Bone marrow (tissue), 2 donors: Measurements from ENCODE around the gene CLIC6.
"Not testable (repeated sequence)": the region's sequence is repeated elsewhere in the genome, so short reads cannot be mapped to it uniquely, and the experiment has no call there.

Experiments used
- DNase-seq, 2 donors: peaks; one replicate each; lab custom pipeline; 2025; lab: John Stamatoyannopoulos, UW

Gene CLIC6

DNA sequence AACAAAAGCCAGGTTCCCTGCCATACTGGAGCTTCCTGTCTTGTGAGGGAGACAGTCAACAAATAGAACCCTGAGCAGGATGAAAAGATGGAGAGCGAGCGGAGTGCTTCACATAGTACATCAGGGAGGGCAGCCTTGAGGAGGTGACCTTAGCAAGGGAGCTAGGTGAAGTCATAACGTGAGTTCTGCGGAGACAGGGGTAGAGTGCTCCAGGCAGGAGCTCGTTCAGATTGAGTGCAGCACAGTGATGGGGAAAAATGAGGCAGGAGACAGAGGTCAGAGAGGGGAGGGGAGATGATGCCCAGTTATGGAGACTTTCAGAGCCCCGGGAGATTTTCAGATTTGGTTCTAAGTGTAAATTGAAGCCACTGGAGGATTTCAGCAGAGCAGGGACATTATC, 15.3 kb upstream of the CLIC6 start:
- DNase-seq: no peak

DNA sequence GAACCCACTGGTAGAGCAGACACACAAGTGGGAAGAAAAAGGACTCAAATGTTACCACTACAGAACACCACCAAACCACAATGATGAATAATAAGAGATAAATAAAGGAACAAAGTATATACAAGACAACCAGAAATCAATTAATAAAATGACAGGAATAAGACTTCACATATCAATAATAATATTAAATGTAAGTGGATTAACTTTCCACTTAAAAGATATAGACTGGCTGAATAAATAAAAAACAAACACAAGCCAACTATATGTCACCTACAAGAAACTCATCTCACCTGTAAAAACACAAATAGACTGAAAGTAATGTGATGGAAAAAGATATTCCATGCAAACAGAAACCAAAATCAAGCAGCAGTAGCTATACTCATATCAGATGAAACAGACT, 6.9 kb upstream of the CLIC6 start:
- DNase-seq: no peak

DNA sequence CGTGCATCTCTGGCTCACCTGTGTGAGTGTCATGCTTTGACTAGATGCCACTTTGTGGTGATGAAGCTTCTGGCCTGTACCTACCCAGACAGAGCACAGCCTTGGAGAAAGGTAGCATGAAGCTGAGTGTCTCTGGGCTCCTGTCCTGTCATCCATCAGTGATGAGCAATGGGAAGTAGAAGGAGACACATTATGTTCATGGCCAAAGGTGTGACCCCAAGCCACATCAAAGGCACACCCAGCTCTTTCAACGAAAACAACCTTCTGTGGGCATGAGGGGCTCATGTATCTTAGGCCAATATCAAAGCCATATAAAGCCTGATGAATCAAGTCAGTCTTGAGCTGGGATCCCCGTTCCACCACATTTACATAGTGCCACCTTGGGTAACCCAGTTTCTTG, 1.0 kb upstream of the CLIC6 start:
- no peak for DNase-seq

DNA sequence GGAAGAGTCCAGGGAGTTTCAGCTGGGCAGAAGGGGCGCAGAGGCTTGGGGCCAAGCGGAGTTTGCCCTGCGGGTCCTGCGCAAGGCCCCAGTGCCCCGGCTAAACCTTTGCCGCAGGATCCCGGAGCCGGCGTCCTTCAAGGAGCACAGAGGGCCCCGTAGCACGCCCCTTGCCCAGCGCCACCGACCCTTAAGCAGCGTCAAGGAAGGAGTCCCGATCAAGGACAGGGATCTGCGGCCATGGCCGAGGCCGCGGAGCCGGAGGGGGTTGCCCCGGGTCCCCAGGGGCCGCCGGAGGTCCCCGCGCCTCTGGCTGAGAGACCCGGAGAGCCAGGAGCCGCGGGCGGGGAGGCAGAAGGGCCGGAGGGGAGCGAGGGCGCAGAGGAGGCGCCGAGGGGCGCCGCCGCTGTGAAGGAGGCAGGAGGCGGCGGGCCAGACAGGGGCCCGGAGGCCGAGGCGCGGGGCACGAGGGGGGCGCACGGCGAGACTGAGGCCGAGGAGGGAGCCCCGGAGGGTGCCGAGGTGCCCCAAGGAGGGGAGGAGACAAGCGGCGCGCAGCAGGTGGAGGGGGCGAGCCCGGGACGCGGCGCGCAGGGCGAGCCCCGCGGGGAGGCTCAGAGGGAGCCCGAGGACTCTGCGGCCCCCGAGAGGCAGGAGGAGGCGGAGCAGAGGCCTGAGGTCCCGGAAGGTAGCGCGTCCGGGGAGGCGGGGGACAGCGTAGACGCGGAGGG, 520 bp downstream of the CLIC6 start:
- DNase-seq: no peak

DNA sequence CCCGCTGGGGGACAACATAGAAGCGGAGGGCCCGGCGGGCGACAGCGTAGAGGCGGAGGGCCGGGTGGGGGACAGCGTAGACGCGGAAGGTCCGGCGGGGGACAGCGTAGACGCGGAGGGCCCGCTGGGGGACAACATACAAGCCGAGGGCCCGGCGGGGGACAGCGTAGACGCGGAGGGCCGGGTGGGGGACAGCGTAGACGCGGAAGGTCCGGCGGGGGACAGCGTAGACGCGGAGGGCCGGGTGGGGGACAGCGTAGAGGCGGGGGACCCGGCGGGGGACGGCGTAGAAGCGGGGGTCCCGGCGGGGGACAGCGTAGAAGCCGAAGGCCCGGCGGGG, 1.1 kb downstream of the CLIC6 start:
- not testable (repeated sequence) for DNase-seq

DNA sequence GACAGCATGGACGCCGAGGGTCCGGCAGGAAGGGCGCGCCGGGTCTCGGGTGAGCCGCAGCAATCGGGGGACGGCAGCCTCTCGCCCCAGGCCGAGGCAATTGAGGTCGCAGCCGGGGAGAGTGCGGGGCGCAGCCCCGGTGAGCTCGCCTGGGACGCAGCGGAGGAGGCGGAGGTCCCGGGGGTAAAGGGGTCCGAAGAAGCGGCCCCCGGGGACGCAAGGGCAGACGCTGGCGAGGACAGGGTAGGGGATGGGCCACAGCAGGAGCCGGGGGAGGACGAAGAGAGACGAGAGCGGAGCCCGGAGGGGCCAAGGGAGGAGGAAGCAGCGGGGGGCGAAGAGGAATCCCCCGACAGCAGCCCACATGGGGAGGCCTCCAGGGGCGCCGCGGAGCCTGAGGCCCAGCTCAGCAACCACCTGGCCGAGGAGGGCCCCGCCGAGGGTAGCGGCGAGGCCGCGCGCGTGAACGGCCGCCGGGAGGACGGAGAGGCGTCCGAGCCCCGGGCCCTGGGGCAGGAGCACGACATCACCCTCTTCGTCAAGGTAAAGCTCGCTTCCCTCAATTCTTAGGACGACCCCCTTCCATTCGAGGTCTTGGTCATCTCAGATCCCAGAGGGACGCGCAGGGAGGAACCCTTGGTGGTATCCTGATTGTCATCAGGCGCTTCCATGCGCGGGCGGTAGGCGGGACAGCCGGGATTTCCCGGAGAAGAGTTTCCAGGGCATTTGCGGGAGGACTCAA, 1.6 kb downstream of the CLIC6 start:
- no peak for DNase-seq

DNA sequence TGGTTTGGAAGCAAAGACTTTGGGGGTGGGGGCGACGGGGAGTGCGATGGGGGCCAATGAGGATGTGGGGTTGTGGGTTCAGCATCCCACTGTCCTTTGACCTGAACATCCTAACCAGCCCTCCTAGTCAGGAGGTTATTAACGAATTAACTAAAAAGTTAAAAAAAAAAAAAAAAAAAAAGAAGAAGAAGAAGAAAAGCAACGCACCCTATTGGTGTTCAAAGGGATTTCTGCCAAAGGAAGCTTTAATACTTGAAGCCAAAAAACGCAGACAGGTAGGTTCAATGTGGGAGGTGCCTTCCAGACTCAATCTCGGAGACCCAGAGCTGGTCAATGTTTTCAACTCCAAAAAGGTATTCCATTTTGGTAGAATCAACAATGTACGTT, 2.2 kb downstream of the CLIC6 start:
- no peak for DNase-seq

DNA sequence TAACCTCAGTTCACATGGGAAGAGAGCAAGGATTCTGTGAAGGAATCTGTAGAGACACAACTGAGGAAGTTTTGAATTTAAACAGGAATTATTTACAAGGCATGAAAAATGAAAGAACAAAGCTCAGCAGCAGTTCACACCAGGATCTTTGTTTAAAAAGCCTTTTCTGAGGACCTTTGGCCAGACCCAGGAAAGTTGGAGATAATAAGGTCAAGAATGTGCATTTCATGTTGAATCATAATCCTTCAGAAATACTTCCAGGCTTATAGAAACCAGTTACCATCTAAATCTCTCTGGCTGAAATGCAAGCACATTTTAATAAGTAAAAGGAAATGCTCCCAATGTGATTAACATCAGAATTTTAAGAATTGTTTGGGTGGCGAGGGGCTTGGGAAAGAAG, 2.7 kb downstream of the CLIC6 start:
- no peak for DNase-seq

DNA sequence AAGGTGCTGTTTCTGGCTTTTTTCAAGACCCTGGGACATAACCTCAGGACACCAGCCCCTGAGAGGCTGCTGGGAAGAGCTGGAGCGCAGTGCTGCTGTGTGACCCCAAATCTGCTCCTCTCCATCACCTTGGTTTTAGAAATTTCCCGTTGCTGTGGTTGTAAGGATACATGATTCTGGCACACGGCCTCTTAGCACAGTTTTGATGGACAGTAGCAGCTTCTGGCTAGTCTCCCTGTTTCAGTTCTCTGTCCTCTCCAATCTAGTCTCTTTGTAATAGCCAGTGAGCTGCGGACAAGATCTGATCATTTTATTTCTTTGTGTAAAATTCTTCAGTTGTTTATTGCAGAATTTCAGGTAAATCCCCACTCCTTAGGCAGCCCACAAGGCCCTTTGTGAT, 3.1 kb downstream of the CLIC6 start:
- DNase-seq: no peak

DNA sequence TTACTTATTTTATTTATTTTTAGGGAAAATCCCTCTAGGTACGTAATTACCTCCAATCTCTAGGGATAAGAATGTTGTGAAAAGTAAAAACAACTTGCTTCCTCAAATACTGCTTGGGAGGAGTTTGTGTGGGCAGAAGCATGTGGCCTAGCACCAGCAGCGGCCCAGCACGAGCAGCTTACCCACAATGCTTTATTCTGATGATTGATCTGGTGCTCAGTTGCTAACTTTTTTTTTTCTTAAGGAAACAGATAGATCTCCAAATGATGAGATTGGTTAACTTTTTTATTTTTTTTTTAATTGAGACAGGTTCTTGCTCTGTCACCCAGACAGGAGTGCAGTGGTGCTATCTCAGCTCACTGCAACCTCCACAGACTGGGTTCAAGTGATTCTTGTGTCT, 4.2 kb downstream of the CLIC6 start:
- DNase-seq: no peak

DNA sequence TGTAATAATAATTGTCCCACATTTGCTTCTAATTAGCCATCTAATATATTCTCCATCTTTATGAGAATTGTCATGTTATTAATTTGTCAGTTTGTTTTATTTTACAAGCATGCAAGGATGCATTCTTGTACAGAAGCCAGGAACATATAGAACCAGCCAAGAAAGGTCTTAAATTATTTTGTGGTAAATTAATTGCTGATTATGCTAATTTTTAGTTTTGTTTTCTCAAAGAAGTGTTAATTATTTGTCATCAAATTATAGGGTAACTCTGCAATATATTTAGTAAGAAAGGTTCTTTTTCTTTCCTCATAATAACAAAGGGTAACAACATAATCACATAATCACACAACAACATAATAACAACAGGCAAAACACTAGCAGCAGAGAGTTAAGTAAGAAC, 5.7 kb downstream of the CLIC6 start:
- no peak for DNase-seq

DNA sequence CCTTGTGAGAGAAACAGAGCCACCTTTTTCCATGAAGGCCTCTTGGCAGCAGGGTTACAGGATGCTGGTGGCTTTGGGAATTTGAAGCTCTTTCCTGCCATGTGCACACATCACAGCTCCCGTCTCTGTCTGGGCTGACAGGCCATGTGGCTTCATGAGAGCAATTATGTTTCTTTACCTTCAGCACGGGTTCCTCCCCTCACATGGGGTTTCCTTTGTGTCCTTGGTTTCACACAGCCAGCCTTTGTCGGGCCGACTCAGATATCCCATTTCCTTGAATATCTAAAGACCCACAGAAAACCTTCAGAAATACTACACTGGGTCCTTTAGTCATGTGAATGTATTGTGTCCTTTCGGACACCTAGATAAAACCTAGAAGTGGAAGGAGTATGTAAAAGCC, 7.1 kb downstream of the CLIC6 start:
- no peak for DNase-seq

DNA sequence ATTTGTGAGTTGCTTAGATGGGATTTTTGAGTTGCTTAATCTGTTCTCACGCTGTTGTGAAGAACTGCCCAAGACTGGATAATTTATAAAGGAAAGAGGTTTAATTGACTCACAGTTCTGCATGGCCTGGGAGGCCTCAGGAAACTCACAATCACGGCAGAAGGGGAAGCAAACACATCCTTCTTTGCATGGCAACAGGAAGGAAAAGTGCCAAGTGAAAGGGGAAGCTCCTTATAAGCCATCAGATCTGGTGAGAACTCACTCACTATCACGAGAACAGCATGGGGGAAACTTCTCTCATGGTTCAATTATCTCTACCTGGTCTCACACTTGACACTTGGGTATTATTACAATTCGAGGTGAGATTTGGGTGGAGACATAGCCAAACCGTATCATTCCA, 10.3 kb downstream of the CLIC6 start:
- DNase-seq: no peak

DNA sequence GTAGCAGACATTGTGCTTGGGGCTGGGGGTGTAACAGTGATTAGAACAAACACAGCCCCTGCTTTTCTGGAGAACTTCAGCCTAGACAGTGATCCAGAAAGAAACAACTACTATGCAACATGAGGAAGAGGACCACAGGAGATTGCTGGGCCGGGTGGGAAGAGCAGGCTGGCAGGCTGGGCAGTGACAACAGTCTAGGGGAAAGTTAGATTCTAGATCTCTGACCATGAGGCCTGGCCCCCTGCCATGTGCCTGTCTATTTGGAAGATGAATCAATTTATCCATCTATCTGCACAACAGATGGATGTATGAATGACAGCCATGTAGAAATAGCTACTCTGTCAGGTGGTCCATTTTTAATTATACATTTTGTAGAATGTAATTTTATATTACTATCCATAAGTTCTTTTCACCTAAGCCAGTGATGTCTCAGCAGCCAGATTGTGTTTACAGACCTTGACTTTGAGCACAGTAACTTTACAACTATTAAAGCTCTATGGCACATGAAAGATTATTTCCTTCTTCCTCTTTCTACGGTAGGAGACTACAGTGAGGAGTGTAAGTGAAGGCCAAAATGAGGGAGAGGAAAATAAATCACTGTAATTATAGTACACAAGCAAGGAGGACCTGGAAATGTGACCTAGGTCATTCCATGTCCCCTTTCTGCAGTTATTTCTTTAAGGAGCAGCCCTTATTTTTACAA, 15.5 kb downstream of the CLIC6 start:
- DNase-seq: no peak

DNA sequence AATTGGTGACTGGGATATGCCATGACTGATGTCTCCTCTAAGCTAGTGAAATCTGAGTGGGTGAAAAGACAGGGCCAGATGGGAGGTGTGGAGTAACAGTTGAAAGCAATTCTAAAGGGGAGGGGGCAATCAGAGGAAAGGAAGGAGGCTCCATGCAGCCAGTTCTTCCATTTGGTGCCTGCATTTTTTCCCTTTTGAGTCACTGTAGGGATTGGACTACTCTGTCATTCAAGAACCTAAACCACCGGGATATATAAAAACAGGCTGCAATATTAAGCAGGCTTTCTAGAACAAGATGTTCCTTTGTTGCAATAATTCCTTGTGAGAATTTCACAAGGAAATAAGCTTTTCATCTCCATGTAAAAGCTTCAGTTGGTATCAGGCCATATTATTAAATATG, 18.3 kb downstream of the CLIC6 start:
- DNase-seq: no peak

DNA sequence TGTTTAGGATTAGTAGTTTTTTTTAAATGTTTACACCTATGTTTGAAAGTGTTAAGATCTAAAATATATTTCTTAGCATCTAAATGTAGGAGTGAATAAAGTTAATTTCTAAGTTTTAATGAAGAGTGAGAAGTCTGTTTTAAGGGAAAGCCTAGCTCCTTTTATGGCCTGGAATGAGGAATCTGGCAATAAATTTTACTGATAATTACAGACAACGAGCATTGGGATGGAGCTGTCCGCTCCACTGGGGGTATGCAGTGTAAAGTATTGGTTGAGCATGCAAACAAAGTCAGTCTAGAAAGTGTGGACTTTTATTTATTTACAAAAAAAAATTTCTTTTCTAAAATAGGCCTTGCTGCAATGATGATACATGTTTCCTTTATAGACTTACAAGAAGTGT, 19.0 kb downstream of the CLIC6 start:
- DNase-seq: no peak

DNA sequence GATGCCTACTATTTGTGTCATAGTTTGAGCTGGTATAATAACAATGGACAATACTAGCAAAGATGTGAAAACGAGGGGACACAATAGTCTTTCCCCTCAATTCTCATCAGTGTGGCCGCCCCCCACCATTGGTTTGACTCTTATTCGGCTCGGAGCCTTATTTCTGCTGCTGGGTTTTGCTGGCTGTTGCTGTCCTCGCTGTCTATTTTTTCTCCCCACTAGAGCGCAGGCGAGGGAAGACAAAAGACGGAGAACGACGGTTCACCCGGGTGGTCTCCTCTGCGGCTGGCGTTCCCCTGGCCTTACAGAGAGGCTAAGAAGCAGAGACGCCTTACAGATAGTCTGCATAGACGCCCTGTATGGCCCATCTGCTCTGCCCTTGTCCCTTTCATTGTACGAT, 19.4 kb downstream of the CLIC6 start:
- no peak for DNase-seq

DNA sequence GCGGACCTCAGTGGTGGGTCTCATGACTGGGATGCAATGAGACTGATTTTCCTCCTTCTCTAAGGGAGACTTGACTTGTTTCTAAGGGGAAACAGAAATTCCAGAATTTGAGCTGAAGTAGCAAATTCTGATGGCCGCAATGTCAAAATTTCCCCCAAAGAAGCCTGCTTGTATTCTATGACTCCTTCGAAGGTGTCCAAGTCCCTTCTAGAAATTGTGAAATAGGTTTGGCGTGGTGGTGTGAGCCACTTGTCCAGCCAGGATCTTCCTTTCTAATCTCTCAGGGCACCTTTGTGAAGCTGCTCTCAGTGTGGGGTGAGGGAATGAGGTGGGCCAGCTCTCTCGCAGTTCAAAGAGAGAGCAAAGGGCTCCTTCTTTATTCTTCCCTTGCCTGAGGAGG, 19.9 kb downstream of the CLIC6 start:
- no peak for DNase-seq

DNA sequence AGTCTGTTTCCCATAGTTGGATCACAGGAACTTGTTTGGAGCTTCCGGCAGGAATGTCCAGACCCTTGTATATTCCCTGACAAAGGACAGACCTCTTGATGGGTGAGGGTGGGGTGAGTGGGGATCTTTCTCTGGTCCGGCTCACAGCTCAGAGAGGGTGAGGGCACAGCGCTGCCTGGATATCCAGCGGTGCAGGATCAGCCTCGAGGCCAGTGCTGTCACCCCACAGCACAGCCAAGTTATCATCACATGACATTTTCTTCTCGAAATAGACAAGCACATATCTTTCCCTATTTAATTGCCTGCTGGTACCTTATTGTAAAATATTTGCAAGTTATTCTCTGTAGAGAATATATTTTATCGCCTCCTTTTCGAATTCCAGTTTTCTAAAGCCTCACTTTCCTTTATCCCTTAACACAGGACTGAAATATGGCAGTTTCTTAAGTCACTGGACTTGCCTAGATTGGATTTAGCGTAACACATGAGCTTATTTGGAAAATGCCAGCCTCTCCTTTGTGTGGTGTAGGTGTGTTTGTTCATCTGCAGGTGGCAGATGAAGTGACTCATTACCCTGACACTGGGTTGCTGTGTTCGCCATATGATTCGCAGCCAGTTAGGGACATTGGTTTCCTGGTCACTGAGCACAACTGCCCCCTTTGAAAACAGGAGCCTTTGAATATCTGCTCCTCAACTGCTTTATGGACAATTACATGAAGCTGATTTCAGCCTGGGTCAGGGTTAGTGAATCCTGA, 21.4 kb downstream of the CLIC6 start:
- no peak for DNase-seq

DNA sequence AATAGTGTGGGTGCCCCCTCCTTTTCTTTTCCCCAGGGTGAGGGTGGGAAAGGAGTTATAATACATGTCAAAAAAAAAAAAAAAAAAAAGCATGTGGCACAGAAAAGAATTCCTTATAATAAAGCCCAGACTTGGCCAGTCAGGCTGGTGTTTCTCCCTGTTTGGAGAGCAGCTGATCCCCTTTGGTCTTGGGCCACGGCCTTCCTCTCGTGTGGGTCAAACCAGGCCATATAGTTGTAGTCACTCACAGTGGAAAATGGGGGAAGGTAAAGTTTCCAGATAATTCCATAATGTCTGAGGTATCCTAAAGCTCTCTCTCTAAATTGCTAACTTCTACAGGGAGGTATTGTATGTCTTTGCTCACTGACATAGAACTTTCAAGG, 22.0 kb downstream of the CLIC6 start:
- no peak for DNase-seq

DNA sequence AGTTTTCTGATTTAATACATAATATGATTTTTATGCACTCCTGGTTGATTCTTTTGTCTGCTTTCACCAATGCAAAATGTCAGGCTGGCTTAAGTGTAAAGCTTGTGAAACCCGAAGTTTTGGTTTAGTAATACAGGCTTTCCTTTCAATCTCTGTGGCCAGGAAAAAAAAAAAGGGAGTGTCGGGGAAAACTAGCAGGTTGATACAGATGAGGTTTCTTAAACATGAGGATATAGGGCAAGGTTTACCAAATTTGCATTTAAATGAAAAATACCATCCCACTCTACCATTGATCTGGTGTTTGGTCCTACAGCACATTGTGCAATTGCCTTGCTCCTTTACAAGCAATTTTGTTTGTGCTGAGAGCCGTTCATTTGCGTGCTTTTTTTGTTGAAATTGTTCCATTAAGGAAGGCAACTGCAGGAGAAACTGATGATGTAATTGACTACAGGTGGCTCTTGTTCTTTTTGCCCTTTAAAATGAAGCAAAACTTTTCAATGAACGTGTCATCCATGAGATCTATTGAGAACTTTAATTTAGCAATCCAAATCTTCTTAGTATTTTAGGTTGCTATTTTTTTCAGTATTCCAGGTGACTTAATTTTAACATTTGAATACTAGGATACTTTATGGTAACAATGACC, 22.7 kb downstream of the CLIC6 start:
- DNase-seq: no peak

DNA sequence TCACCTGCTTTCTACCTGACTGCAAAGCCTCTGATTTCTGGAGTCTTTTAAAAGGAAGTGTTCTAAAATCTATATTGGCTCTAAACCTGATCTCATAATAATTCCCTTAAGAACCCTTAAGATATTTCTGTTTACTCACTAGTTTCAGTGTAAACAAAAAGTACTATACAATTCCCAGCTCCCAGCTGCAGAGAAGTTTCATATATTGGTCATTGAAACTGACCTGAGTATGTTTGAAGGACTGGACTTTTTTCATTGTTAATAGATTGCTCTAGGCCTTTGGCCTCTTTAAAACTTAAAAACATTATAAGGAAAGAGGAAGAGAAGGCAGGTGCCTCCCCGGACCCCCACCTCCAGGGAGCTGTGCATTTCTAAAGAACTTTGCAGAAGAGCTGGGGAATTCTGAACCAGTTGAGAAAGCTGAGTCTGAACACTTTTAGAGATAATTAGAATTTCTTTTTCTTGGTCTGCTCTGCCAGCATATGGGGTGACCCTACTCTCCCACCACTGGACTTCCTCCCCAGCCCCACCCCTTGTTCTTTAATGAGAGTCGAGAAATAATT, 23.7 kb downstream of the CLIC6 start:
- DNase-seq: no peak
